HL-60 (cell line): ENCODE data around the gene LRSAM1.

ENCODE experiments used
- DNase-seq, 2 experiments: peaks; one replicate each; pipeline ENCODE4 v3.0.0-alpha.2; 2010 to 2020; ENCODE audit warnings: low read depth in 1 of 2, low spot score in 1 of 2
- H3K27ac ChIP-seq: fragments of 250-450 bp; sonication (Bioruptor Pico); replicated peaks from 2 replicates; pipeline ENCODE4 v1.5.1; 2020; ENCODE audit warnings: mild to moderate bottlenecking, moderate library complexity
- H3K27me3 ChIP-seq: fragments of 250-450 bp; sonication (Bioruptor Pico); 2 replicates; pipeline ENCODE4 v1.5.1; 2021; ENCODE audit warnings: mild to moderate bottlenecking, moderate library complexity; ENCODE audit not compliant: insufficient read depth, poor library complexity, severe bottlenecking
- H3K4me3 ChIP-seq: replicated peaks from 2 replicates; pipeline ENCODE4 v1.5.1; 2011; ENCODE audit warnings: mild to moderate bottlenecking, control low read depth, low read length; ENCODE audit not compliant: insufficient read depth
- CTCF ChIP-seq: IDR thresholded peaks from one replicate; pipeline ENCODE4 v1.5.1; 2011; ENCODE audit warnings: low read length, control low read depth, inconsistent platforms; ENCODE audit not compliant: insufficient read depth
- GABPA ChIP-seq: IDR thresholded peaks from 2 replicates; pipeline ENCODE4 v1.6.1; 2012; ENCODE audit warnings: low read depth
- POLR2AphosphoS5 ChIP-seq: IDR thresholded peaks from 2 replicates; pipeline ENCODE4 v1.6.1; 2012; ENCODE audit warnings: low read depth
- SPI1 ChIP-seq: IDR thresholded peaks from 2 replicates; pipeline ENCODE4 v1.6.1; 2012; ENCODE audit warnings: low read depth, mild to moderate bottlenecking, borderline replicate concordance
- TF ChIP-seq, protein P1 (sequence below): IDR thresholded peaks from 2 replicates; pipeline ENCODE4 v1.6.1; 2012; ENCODE audit warnings: low read depth; ENCODE audit not compliant: insufficient replicate concordance

Gene LRSAM1

DNA sequence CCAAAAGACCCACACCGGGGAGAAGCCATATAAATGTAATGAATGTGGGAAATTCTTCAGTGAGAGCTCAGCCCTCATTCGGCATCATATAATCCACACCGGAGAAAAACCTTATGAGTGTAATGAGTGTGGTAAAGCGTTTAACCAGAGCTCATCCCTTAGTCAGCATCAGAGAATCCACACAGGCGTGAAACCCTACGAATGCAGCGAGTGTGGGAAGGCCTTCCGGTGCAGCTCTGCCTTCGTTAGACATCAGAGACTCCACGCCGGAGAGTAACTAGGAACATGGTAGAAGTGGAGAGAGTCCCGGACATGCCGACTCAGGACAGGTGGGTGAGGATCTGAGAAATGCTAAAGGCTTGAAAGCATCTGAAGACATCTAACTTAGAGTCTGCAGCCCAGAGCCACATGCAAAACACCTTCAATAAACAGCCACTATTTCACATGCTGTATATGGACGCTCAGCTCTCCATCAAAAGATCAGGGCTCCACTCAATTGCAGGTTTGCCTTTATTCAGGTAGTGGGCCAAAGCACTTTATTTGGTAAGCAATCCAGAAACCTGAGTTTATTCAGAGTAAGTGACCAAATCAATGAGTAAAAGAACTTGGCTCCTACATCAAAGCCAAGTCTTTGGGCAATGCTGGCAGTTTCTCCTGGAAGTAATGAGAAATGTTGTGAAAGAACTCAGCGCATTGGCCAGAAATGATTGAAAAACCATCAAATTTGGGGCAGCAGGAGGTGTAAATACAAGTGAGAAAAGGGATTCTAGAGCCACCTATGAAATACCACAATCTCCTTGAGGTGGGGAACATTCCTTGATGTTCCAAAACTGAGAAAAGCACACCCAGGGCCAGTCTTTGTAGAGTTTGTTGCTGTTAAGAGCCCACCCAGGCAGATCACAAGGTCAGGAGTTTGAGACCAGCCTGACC, 6.1 kb upstream of the LRSAM1 start:
- H3K27me3 ChIP-seq, result no peaks in the 10 kb centered on the region
- no peak overlapping the region for H3K27ac ChIP-seq
- TF ChIP-seq, protein P1, sequence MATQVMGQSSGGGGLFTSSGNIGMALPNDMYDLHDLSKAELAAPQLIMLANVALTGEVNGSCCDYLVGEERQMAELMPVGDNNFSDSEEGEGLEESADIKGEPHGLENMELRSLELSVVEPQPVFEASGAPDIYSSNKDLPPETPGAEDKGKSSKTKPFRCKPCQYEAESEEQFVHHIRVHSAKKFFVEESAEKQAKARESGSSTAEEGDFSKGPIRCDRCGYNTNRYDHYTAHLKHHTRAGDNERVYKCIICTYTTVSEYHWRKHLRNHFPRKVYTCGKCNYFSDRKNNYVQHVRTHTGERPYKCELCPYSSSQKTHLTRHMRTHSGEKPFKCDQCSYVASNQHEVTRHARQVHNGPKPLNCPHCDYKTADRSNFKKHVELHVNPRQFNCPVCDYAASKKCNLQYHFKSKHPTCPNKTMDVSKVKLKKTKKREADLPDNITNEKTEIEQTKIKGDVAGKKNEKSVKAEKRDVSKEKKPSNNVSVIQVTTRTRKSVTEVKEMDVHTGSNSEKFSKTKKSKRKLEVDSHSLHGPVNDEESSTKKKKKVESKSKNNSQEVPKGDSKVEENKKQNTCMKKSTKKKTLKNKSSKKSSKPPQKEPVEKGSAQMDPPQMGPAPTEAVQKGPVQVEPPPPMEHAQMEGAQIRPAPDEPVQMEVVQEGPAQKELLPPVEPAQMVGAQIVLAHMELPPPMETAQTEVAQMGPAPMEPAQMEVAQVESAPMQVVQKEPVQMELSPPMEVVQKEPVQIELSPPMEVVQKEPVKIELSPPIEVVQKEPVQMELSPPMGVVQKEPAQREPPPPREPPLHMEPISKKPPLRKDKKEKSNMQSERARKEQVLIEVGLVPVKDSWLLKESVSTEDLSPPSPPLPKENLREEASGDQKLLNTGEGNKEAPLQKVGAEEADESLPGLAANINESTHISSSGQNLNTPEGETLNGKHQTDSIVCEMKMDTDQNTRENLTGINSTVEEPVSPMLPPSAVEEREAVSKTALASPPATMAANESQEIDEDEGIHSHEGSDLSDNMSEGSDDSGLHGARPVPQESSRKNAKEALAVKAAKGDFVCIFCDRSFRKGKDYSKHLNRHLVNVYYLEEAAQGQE, result no peak
- TF ChIP-seq POLR2AphosphoS5 (peak; percentile 91), CTCF (no peak)
- peak in 1 of 2 experiments; percentile 19 for DNase-seq
- no peak overlapping the region for H3K4me3 ChIP-seq

GRCh38 chr9:127445851-127446712, 5.2 kb upstream of the LRSAM1 start:
- TF ChIP-seq, protein P1, result no peak
- TF ChIP-seq POLR2AphosphoS5, result peak; percentile 72; the same call in 1 of the 2 replicates
- no peak for TF ChIP-seq CTCF
- no peak for TF ChIP-seq GABPA
- no peak for TF ChIP-seq SPI1
- Histone ChIP-seq H3K4me3 (no peak overlapping the region), H3K27me3 (no peaks in the 10 kb centered on the region), H3K27ac (no peak overlapping the region)
- DNase-seq, result peak in 1 of 2 experiments; percentile 35

- no peaks in the 10 kb centered on the region for H3K27me3 ChIP-seq
- H3K4me3 ChIP-seq, result no peak overlapping the region
- TF ChIP-seq POLR2AphosphoS5, result peak; percentile 43
- TF ChIP-seq GABPA, result no peak
- no peak for DNase-seq
- no peak overlapping the region for H3K27ac ChIP-seq
These were observed 4.4 kb upstream of the LRSAM1 start for GRCh38 chr9:127446713-127447415.
